Brain microvascular endothelial cell (primary cell): ENCODE results near the gene THBD.

ENCODE experiments used
- DNase-seq: peaks from one replicate; pipeline ENCODE4 v3.0.0-alpha.2; 2020
- H3K27ac ChIP-seq: fragments of 250-450 bp; sonication (Bioruptor Pico); 2 replicates; pipeline ENCODE4 v1.5.1; 2020; ENCODE audit warnings: mild to moderate bottlenecking, moderate library complexity
- H3K27me3 ChIP-seq: fragments of 250-450 bp; sonication (Bioruptor Pico); replicated peaks from 2 replicates; pipeline ENCODE4 v1.5.1; 2020; ENCODE audit warnings: mild to moderate bottlenecking
- H3K36me3 ChIP-seq: fragments of 250-450 bp; sonication (Bioruptor Pico); replicated peaks from 2 replicates; pipeline ENCODE4 v1.5.1; 2020; ENCODE audit warnings: mild to moderate bottlenecking
- H3K4me3 ChIP-seq: 2 replicates; pipeline ENCODE4 v1.5.1; 2011; ENCODE audit warnings: low read depth, mild to moderate bottlenecking, control low read depth, low read length, moderate library complexity
- CTCF ChIP-seq: IDR thresholded peaks from 2 replicates; pipeline ENCODE4 v1.5.1; 2011; ENCODE audit warnings: low read depth, mild to moderate bottlenecking, moderate library complexity, low read length, control low read depth, inconsistent platforms; ENCODE audit errors: missing control alignments
- in situ Hi-C: cut with HindIII; loops from 2 replicates; pipeline ENCODE4 v1.10.0; 2017; ENCODE audit warnings: low sequenced_read_pairs, low pct_ligation_motif_present

Gene THBD

GRCh38 chr20:23082846-23083552, 33.5 kb upstream of the THBD start:
- Histone ChIP-seq H3K36me3 (no peaks in the 10 kb centered on the region), H3K27me3 (no peaks in the 10 kb centered on the region), H3K4me3 (no peak overlapping the region), H3K27ac (no peak overlapping the region)
- in situ Hi-C loops = no loop called here
- DNase-seq = no peak
- no peak for TF ChIP-seq CTCF

- no peak for DNase-seq
- Histone ChIP-seq H3K27me3 (no peaks in the 10 kb centered on the region), H3K27ac (no peak overlapping the region), H3K36me3 (no peaks in the 10 kb centered on the region), H3K4me3 (no peak overlapping the region)
- in situ Hi-C loops = no loop called here
- no peak for TF ChIP-seq CTCF
Measured at GRCh38 chr20:23081263-23081819, 31.9 kb upstream of the THBD start.

GRCh38 chr20:23080521-23080920, 31.0 kb upstream of the THBD start:
- no peak overlapping the region for H3K4me3 ChIP-seq
- TF ChIP-seq CTCF = no peak
- no peak overlapping the region for H3K27ac ChIP-seq
- DNase-seq = no peak
- no peaks in the 10 kb centered on the region for H3K27me3 ChIP-seq
- in situ Hi-C loops = no loop called here
- no peaks in the 10 kb centered on the region for H3K36me3 ChIP-seq

GRCh38 chr20:23079926-23080325, 30.5 kb upstream of the THBD start:
- no peak for TF ChIP-seq CTCF
- H3K27ac ChIP-seq = no peak overlapping the region
- H3K27me3 ChIP-seq = no peaks in the 10 kb centered on the region
- no peak overlapping the region for H3K4me3 ChIP-seq
- no peak for DNase-seq
- H3K36me3 ChIP-seq = no peaks in the 10 kb centered on the region
- in situ Hi-C loops = no loop called here

GRCh38 chr20:23079016-23079351, 29.5 kb upstream of the THBD start:
- Histone ChIP-seq H3K4me3 (no peak overlapping the region), H3K36me3 (no peaks in the 10 kb centered on the region), H3K27me3 (no peaks in the 10 kb centered on the region), H3K27ac (no peak overlapping the region)
- no peak for DNase-seq
- peak; percentile 50 for TF ChIP-seq CTCF
- in situ Hi-C loops = no loop called here
